Activated T-cell treated with anti-CD3 and anti-CD28 coated beads for 1 hour (primary cell): Measurements from ENCODE around the gene LMF1.

Experiments
- DNase-seq: peaks from one replicate; pipeline ENCODE4 v3.0.0-alpha.2; 2020; ENCODE audit warnings: low read depth

Gene LMF1

GRCh38 chr16:911604-912321 is 59.0 kb downstream of the LMF1 start:
- DNase-seq: no peak

GRCh38 chr16:911101-911500 is 59.7 kb downstream of the LMF1 start:
- no peak for DNase-seq

GRCh38 chr16:910181-910580 is 60.6 kb downstream of the LMF1 start:
- DNase-seq: no peak

GRCh38 chr16:909281-910000 is 61.3 kb downstream of the LMF1 start:
- DNase-seq: no peak

GRCh38 chr16:908526-909155 is 62.1 kb downstream of the LMF1 start:
- no peak for DNase-seq

- no peak for DNase-seq
These were observed 62.9 kb downstream of the LMF1 start for GRCh38 chr16:907842-908241.

GRCh38 chr16:907361-907760 is 63.4 kb downstream of the LMF1 start:
- no peak for DNase-seq

GRCh38 chr16:906296-906695 is 64.5 kb downstream of the LMF1 start:
- no peak for DNase-seq

GRCh38 chr16:901715-902601 is 68.8 kb downstream of the LMF1 start:
- no peak for DNase-seq

GRCh38 chr16:901149-901548 is 69.6 kb downstream of the LMF1 start:
- no peak for DNase-seq

- DNase-seq: no peak
These were observed 70.6 kb downstream of the LMF1 start for GRCh38 chr16:900211-900610.

GRCh38 chr16:899683-900060 is 71.1 kb downstream of the LMF1 start:
- DNase-seq: no peak

- no peak for DNase-seq
These were observed 71.8 kb downstream of the LMF1 start for GRCh38 chr16:898761-899682.

- no peak for DNase-seq
These were observed 72.6 kb downstream of the LMF1 start for GRCh38 chr16:898216-898615.

GRCh38 chr16:897701-898100 is 73.1 kb downstream of the LMF1 start:
- no peak for DNase-seq

- DNase-seq: no peak
These were observed 73.6 kb downstream of the LMF1 start for GRCh38 chr16:897200-897543.

- DNase-seq: no peak
These were observed 74.3 kb downstream of the LMF1 start for GRCh38 chr16:896261-897199.

GRCh38 chr16:895371-895770 is 75.4 kb downstream of the LMF1 start:
- no peak for DNase-seq

- no peak for DNase-seq
These were observed 75.9 kb downstream of the LMF1 start for GRCh38 chr16:894841-895240.

- DNase-seq: no peak
These were observed 76.6 kb downstream of the LMF1 start for GRCh38 chr16:894136-894535.
